ENCODE results near the gene SLC17A8. TPM values are rescaled to one million over a fixed set of nuclear protein-coding genes. Genes with fewer than 3 reads are reported as not detected.

The SLC17A8 gene
- total RNA-seq, 1 experiment from 2014 or later = not detected

GRCh38 chr12:100439797-100440196 lies 82.9 kb downstream of the SLC17A8 start:
- CTCF ChIA-PET = interaction anchor here (0.6 kb wide), 1 partner anchor 1998 kb away, joined by 4 read pairs; no protein-coding TSS in a partner anchor
- BruUV-seq (replicated peaks) = no TSS peak
- in situ Hi-C loops (cut with HindIII; ENCODE audit: low pct_unique_long_range_greater_than_20kb, low sequenced_read_pairs) = no loop called here
- no peaks in the 10 kb centered on the region for H3K9me3 ChIP-seq (ENCODE audit: control insufficient read depth, insufficient read depth, low read depth, low read length)
- H3K4me3 ChIP-seq (ENCODE audit: low read depth in 2 of 2, low read length in 2 of 2) = no peak overlapping the region
- TF ChIP-seq CTCF (IDR thresholded peaks at IDR 0.05) = no peak
- no peak for TF ChIP-seq SIN3A (IDR thresholded peaks at IDR 0.05; ENCODE audit: borderline replicate concordance, insufficient read depth, low read depth, low read length)
- TF ChIP-seq TCF7L2 (IDR thresholded peaks at IDR 0.05; ENCODE audit: low read depth, low read length) = no peak
- TF ChIP-seq REST (IDR thresholded peaks at IDR 0.05; ENCODE audit: insufficient read depth in 1 of 2, low read depth in 2 of 2, low read length in 1 of 2) = no peak
- TF ChIP-seq POLR2AphosphoS5 (IDR thresholded peaks at IDR 0.05; ENCODE audit: low read depth, low read length) = no peak
- no peak for ATAC-seq
- no peaks in the 10 kb centered on the region for H3K36me3 ChIP-seq (ENCODE audit: control insufficient read depth, insufficient read depth, low read length)
- H3K4me1 ChIP-seq (ENCODE audit: control insufficient read depth, insufficient read depth, low read length) = no peaks in the 10 kb centered on the region
- no peak for DNase-seq (ENCODE audit: low read depth, low spot score)
- POLR2A ChIA-PET = interaction anchor here (0.6 kb wide), 1 partner anchor 841 kb away, joined by 13 read pairs; no protein-coding TSS in a partner anchor
- intact Hi-C loops (cut with micrococcal nuclease; ENCODE audit: unreplicated experiment) = no loop called here
- no peak overlapping the region for H3K27ac ChIP-seq (ENCODE audit: low read length)
- no peaks in the 10 kb centered on the region for H3K27me3 ChIP-seq (ENCODE audit: control insufficient read depth, insufficient read depth, low read length)

- Histone ChIP-seq H3K27me3 (ENCODE audit: control insufficient read depth, insufficient read depth, low read length) (no peaks in the 10 kb centered on the region; the same call in 1 of the 2 replicates), H3K36me3 (ENCODE audit: control insufficient read depth, insufficient read depth, low read length) (no peaks in the 10 kb centered on the region), H3K27ac (ENCODE audit: low read length) (no peak overlapping the region), H3K9me3 (ENCODE audit: control insufficient read depth, insufficient read depth, low read depth, low read length) (no peaks in the 10 kb centered on the region), H3K4me3 (ENCODE audit: low read depth in 2 of 2, low read length in 2 of 2) (no peak overlapping the region), H3K4me1 (ENCODE audit: control insufficient read depth, insufficient read depth, low read length) (no peaks in the 10 kb centered on the region)
- POLR2A ChIA-PET = no interaction called here
- CTCF ChIA-PET = no interaction called here
- DNase-seq (ENCODE audit: low read depth, low spot score) (no peak), ATAC-seq (no peak)
- no peak for TF ChIP-seq POLR2AphosphoS5 (IDR thresholded peaks at IDR 0.05; ENCODE audit: low read depth, low read length)
- TF ChIP-seq CTCF (IDR thresholded peaks at IDR 0.05) = no peak
- TF ChIP-seq REST (IDR thresholded peaks at IDR 0.05; ENCODE audit: insufficient read depth in 1 of 2, low read depth in 2 of 2, low read length in 1 of 2) = no peak
- TF ChIP-seq TCF7L2 (IDR thresholded peaks at IDR 0.05; ENCODE audit: low read depth, low read length) = no peak
- TF ChIP-seq SIN3A (IDR thresholded peaks at IDR 0.05; ENCODE audit: borderline replicate concordance, insufficient read depth, low read depth, low read length) = no peak
- intact Hi-C loops (cut with micrococcal nuclease; ENCODE audit: unreplicated experiment) (no loop called here), in situ Hi-C loops (cut with HindIII; ENCODE audit: low pct_unique_long_range_greater_than_20kb, low sequenced_read_pairs) (no loop called here)
- no TSS peak for BruUV-seq (replicated peaks)
Measured at GRCh38 chr12:100442403-100442802, 85.5 kb downstream of the SLC17A8 start.
